Activated CD8-positive, alpha-beta memory T cell treated with anti-CD3 and anti-CD28 coated beads, Interleukin-2, amount 50 U/mL, for 24 hours (primary cell): Measurements from ENCODE around the gene INSYN2B.

Experiments used
- DNase-seq: peaks from one replicate; pipeline ENCODE4 v3.0.0-alpha.2; 2020; ENCODE audit errors: extremely low read depth

Gene INSYN2B

GRCh38 chr5:169933127-169933526 lies 47.2 kb downstream of the INSYN2B start:
- no peak for DNase-seq

- no peak for DNase-seq
These were observed 56.3 kb downstream of the INSYN2B start for GRCh38 chr5:169923988-169924387.

GRCh38 chr5:169922474-169922873 lies 57.8 kb downstream of the INSYN2B start:
- DNase-seq: no peak

GRCh38 chr5:169921949-169922348 lies 58.3 kb downstream of the INSYN2B start:
- no peak for DNase-seq

- no peak for DNase-seq
These were observed 58.9 kb downstream of the INSYN2B start for GRCh38 chr5:169921384-169921783.

- no peak for DNase-seq
These were observed 59.8 kb downstream of the INSYN2B start for GRCh38 chr5:169920474-169920873.

GRCh38 chr5:169918228-169918627 lies 62.1 kb downstream of the INSYN2B start:
- no peak for DNase-seq

- no peak for DNase-seq
These were observed 62.8 kb downstream of the INSYN2B start for GRCh38 chr5:169917500-169917899.

GRCh38 chr5:169914766-169915165 lies 65.5 kb downstream of the INSYN2B start:
- no peak for DNase-seq

GRCh38 chr5:169913479-169913878 lies 66.8 kb downstream of the INSYN2B start:
- no peak for DNase-seq

- DNase-seq: no peak
These were observed 68.7 kb downstream of the INSYN2B start for GRCh38 chr5:169911448-169912212.

- no peak for DNase-seq
These were observed 69.9 kb downstream of the INSYN2B start for GRCh38 chr5:169910393-169910792.

- DNase-seq: no peak
These were observed 70.3 kb downstream of the INSYN2B start for GRCh38 chr5:169909945-169910344.

- no peak for DNase-seq
These were observed 71.4 kb downstream of the INSYN2B start for GRCh38 chr5:169908864-169909263.

- no peak for DNase-seq
These were observed 73.3 kb downstream of the INSYN2B start for GRCh38 chr5:169906745-169907649.

- DNase-seq: no peak
These were observed 75.3 kb downstream of the INSYN2B start for GRCh38 chr5:169905017-169905416.

- DNase-seq: no peak
These were observed 75.8 kb downstream of the INSYN2B start for GRCh38 chr5:169904508-169904907.

- DNase-seq: no peak
These were observed 76.2 kb downstream of the INSYN2B start for GRCh38 chr5:169904059-169904458.

- DNase-seq: no peak
These were observed 78.4 kb downstream of the INSYN2B start for GRCh38 chr5:169901896-169902295.

- no peak for DNase-seq
These were observed 82.8 kb downstream of the INSYN2B start for GRCh38 chr5:169897481-169897880.

GRCh38 chr5:169895926-169896325 lies 84.4 kb downstream of the INSYN2B start:
- DNase-seq: no peak

- no peak for DNase-seq
These were observed 86.7 kb downstream of the INSYN2B start for GRCh38 chr5:169893571-169893970.

GRCh38 chr5:169893010-169893409 lies 87.3 kb downstream of the INSYN2B start:
- DNase-seq: no peak
